NCI-H2107 (cell line): ENCODE data around the gene ITGA2.
"Not testable (repeated sequence)": the region's sequence is repeated elsewhere in the genome, so short reads cannot be mapped to it uniquely, and the experiment has no call there.

Experiments used
- DNase-seq: peaks from one replicate; lab custom pipeline; 2025; lab: John Stamatoyannopoulos, UW

The ITGA2 gene

DNA sequence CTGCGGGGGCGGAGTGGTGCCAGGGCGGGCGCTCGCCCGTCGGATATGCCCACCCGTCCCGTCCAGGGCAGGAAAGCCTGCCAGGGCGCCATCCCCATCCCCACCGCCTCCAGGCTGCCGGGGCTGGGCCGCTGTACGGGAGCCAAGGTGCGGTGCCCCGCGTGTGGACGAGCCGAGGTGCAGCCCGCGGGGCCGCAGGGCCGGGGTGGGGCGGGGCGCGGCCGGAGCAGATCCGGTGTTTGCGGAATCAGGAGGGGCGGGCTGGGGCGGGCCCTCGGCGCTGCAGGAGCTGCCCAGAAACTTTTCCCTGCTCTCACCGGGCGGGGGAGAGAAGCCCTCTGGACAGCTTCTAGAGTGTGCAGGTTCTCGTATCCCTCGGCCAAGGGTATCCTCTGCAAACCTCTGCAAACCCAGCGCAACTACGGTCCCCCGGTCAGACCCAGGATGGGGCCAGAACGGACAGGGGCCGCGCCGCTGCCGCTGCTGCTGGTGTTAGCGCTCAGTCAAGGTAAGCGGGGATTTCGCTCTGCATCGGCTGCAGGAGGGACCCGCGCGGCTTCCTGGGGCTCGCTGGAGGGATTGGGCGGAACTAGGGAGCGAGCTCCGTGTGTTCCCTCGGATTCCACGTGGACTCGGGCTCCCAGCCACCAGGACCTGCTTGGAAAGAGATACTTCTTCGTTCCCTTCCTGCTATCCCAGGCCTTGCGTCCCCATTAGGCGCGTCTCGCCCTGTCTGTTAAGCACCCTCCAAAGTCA, at the start of gene ITGA2:
Gene ITGA2, plus strand, starts transcription at position 328 of the 756 bp plus-strand sequence. Its CDS starts 117 bp downstream, at position 445.
- no peak for DNase-seq

GRCh38 chr5:52943285-52943684, 45.9 kb upstream of the ITGA2 start:
- DNase-seq: no peak

DNA sequence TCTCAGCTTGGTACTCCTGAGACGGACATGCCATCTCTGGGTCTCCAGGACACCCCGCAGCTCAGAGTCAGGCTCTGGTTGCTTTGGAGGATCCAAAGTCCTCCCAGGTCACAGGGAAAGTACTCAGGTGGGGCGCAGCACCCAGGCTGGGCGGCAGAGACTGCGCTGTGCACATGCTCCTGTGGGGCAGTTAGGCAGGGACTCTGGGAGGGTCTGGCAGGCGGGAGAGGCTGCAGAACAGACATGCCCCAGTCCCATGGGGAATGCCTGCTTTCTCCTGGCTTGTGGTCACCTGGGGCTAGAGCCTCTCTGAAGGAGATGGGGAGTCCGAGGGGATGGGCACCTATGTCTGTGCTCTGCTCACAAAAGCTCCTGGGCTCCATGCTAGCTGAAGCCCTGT, 45.3 kb upstream of the ITGA2 start:
- DNase-seq: no peak

DNA sequence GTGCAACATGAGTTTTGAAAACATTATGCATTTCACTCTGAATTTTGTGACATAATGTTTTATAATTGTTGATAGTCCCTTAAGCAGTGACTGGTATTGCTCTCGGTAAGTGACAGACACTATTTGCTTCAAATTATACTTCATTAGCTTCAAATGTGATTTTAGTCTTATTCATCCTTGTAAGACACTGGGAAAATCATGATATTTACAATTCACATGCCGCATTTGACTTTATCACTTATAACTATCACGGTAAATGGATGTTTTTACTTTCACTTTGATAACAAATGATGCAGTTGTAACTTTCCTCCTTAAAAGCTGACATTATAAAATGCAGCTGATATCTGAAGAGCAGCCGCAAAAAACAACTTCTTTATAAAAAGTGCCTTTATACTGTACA, 44.1 kb upstream of the ITGA2 start:
- DNase-seq: no peak

GRCh38 chr5:52947208-52947607, 41.9 kb upstream of the ITGA2 start:
- no peak for DNase-seq

DNA sequence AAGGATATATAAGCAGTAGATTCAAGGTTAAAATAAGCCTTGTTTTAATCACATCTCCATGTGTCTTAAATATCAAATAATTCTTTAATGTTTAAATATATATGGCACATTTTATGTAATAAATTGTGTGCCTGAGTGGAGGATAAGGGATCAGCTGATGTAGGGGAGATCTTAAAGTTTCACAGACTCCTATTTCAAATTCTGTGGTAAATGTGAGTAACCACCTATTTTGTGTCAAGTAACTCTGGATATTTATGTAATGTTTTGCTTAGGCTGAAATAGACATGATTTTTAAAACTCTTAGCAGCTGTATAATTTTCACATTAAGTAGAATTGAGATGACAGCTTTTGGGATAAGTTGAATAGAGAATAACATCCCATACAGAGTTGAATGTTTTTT, 41.3 kb upstream of the ITGA2 start:
- no peak for DNase-seq

- DNase-seq: peak; percentile 7
These were observed 40.6 kb upstream of the ITGA2 start for GRCh38 chr5:52948418-52949076.

DNA sequence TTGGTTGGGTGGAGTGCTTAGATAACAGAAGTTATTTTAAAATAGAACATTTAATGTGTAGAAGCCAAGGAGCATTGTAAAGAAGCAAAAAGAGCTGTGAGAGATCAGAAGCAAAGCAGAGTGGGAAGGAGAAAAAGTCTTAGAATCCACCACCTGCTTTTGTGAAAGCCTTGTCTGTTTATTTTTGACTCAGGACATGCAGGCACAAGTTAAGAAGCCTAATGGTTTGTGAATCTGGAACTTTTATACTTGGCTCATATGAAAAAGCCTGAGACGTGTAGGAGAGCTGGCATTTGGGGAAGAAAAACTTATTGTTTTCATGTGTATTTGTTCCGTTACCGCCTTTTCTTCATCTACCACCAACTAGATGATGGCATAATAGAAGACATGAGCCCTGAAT, 38.5 kb upstream of the ITGA2 start:
- DNase-seq: no peak

DNA sequence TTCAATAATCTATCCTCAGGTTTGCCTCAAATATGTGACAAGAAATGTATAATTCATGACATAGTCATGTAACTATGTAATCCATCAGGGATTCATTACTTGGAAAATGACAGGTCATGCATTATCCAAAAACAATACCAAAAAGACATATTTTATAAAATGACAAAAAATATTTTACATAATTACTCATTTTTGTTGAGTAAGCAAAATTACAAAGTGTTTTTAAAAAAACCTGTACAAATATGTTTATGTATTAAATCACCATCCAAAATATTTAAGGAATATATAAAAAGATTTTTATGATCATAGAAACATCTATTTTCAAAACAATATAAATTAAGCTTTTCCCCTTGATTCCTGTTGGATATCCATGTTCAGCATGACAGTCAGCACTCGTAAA, 36.7 kb upstream of the ITGA2 start:
- no peak for DNase-seq

DNA sequence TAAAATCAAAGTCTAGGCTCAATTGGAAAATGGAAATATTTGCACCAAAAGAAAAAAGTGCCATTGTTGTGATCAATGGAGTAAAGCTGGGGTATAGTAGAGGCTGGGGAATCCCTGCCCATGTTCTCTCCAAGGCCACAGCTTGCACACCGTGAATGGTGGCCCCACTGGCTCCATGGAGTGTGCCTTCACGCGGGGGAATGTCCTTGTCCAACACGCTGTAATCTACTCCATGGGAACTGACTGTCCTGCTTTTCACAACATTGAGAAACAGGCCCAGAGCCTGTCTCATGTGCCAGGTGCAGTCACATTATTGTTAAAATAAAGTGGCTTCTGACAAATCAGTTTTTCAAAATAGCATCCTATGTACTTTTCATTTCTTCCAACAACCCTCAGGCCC, 33.1 kb upstream of the ITGA2 start:
- DNase-seq: no peak

DNA sequence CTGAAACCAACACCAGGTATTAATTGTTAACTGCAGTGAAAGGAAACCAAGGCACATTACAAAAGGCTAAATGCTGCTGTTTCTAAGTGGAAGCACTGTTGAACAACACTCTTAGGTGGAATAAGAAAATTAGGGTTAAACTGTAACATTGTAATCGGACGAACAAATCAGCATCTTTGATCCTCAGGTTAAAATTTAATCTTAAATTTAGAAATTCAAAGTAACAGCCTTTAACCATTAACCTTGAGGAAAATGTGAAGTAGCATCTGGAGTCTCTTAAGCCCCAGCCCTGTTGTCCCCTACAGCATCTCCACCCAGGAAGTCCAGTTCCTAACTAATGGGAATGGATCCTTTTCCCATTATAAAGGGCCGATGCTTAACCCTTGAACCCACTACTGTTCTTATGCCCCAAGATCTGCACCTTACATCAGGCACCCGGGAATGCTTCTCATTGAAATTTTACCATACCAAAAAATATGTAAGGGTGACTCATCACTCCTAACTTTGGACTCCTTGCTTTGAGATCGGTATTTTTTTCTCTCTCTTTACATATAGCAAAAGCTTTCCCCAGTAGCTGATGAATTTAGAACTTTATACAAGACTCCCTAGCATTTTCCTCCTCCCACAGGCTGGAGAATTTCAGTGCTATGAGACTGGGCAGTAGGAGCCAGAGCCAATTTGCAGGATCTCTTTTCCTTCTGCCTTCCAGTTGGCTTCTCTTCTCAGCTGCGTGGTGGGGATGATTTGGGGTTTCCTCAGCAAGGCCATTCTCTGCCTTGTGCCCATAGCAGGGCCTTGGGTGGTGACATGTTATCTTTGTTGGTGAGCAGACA, 32.0 kb upstream of the ITGA2 start:
- DNase-seq: no peak

GRCh38 chr5:52961274-52961681, 27.9 kb upstream of the ITGA2 start:
- DNase-seq: peak; percentile 11

DNA sequence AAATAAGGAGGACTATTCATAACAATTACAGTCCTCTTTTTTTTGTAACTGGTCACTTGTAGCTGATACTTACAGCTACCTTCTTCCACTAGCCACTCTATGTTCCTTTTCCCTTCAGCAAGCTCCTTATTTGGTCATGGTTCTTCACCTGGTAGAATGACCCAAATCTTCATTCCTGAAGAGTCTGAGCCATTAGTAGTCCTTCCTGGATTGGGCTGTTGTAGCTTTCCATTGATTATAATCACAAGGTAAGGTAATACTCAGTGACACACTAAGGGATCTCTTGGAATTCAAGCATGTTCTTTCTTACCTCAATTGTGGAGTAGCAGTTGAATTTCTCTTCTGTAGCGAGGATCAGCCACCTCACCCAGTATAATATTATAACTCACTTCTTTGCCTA, 25.5 kb upstream of the ITGA2 start:
- DNase-seq: no peak

DNA sequence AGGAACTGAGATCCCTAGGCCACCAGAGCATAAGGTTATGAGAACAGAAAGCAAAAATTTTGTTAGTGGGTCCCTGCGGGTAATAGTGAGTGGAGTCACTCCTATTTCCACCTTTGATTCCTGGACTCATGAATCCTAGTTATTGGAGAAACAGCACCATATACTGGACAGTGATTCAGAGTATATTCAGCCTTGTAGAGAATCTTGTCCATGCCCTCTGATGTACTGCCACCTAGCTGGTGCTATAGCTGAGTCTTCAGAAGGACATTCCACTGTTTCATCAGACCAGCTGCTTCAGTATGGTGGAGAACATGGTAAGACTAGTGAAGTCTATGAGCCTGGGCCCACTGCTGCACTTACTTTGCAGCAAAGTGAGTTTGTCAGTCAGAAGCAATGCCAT, 25.0 kb upstream of the ITGA2 start:
- no peak for DNase-seq

GRCh38 chr5:52976157-52976556, 13.0 kb upstream of the ITGA2 start:
- DNase-seq: not testable (repeated sequence)

DNA sequence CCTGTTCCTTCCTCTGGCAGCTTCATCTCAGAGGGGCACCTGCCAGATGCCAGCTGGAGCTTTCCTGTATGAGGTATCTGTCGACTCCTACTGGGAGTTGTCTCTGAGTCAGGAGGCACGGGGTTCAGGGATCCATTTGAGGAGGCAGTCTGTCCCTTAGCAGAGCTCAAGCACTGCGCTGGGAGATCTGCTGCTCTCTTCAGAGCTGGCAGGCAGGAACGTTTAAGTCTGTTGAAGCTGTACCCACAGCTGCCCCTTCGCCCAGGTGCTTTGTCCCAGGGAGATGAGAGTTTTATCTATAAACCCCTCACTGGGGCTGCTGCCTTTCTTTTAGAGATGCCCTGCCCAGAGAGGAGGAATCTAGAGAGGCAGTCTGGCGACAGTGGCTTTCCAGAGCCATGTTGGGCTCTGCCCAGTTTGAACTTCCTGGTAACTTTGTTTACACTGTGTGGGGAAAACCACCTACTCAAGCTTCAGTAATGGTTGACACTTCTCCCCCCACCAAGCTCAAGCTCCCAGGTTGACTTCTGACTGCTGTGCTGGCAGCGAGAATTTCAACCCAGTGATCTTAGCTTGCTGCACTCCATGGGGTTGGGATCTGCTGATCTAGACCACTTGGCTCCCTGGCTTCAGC, 11.8 kb upstream of the ITGA2 start:
- no peak for DNase-seq

- no peak for DNase-seq
These were observed 7.6 kb upstream of the ITGA2 start for GRCh38 chr5:52981507-52981906.

DNA sequence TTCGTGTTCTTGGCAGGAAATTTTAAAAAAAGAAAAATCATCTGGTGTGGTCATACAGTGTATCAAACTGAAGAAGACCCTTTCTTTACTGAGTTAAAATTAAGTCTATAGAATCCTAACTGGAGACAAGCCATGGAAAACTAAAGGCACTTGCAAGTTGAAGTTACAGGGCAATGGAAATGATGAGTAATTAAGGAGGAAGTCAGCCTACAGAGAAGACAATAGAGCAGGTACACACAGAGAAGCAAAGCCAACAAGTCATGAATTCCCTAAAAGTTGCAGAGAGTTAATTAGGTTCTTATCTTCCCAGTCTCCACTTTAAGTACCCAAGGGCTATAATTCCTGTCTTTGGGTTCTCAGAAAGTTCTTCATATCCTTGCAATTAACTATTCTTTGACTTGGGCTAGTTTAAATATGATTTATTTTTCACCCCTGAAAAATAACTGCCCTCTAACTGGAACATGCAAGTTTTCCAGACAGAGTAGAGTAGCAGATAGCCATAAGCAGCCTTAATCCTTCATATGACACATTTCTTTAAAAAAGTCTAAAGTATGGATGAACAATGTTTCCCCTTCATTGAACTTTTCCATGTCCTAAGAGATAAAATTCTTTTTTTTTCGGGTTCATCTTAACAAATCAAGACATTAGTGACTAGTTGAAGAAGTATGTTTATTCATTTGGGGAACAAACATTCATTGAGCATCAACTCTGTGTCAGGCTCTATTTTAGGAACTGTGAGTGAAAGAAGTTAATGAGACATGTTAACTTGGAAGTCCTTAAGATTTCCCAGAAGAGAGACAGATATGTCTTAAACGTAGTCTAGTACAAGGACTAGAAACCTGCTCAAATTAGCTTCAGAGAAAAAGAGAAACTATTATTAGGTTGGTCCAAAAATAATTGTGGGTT, 5.2 kb upstream of the ITGA2 start:
- DNase-seq: no peak

DNA sequence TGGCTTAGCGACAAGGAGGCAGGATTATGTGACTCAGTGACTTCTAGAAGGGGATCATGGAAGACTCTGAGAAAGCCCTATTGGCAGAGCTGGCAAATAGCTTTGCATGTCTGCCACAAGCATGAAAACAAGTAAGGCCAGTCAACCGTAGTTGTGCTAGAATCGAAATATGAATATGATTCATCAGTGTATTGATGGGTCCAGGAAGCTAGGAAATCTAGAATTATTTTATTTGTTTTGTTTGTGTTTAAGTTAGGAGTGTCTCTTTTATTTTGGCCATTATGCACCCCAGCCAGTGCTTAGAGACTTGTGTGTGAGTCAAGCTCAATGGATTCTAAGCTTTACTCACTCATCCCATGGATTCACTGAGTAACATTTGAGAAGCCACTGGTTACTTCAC, 3.8 kb upstream of the ITGA2 start:
- no peak for DNase-seq

GRCh38 chr5:52987711-52988331, 1.3 kb upstream of the ITGA2 start:
- no peak for DNase-seq
